ENCODE data around the gene TBC1D9B. TPM values are rescaled to one million over a fixed set of nuclear protein-coding genes. Genes with fewer than 3 reads are reported as not detected.

The TBC1D9B gene
- total RNA-seq, 1 experiment from 2014 or later, result 127 TPM

DNA sequence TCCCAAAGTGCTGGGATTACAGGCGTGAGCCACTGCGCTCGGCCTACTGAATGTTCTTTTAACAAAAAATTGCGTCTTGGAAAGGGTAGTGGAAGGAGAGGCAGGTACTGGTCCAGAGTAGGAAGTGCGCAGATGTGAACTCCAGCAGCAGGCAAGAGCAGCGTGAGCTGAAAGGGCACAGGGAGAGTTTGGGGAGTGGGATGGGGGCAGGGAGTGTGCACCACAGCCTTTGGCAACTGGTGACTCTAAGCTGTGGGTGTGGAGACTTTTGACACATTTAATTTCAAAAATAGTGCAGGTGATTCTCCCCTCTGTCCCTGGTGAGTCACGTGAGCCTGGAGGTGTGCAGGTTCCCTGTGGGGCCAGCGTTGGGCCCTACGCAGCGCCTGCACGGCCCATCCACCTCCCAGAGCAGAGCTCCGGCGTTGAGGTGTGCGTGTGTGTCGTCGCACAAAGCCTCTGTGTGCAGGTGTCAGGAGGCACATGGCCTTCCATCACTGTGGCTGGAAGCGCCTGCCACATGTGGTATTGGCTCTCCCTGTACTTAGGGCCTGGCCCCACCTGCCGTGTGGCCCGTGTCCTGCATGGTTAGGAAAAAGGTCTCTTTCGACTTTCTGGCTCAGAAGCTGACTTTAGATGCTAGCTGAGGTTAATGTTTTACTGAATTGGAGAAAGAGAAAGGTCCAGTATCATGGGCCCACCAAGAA, 75.5 kb downstream of the TBC1D9B start:
- RAD21 ChIA-PET (ENCODE audit: low non-redundant PET in 1 of 2, low total read pairs in 2 of 2, uncharacterized antibody in 2 of 2, unreplicated experiment in 2 of 2), result no interaction called here
- DNase-seq (ENCODE audit: low read depth, low spot score) (no peak), ATAC-seq (no peak)
- TF ChIP-seq EZH2 (IDR thresholded peaks at IDR 0.05) (no peak), EZH2phosphoT487 (IDR thresholded peaks at IDR 0.05; ENCODE audit: borderline replicate concordance) (no peak), CBX3 (IDR thresholded peaks at IDR 0.05; ENCODE audit: low read depth) (no peak), POLR2A (IDR thresholded peaks at IDR 0.05; ENCODE audit: borderline replicate concordance, extremely low read depth, insufficient read depth, insufficient read length) (no peak), RAD21 (IDR thresholded peaks at IDR 0.05; ENCODE audit: low read depth) (no peak), EGR1 (IDR thresholded peaks at IDR 0.05; ENCODE audit: low read depth) (no peak), TCF7L2 (IDR thresholded peaks at IDR 0.05; ENCODE audit: borderline replicate concordance, extremely low read depth, insufficient read depth, insufficient read length) (no peak), SIN3A (IDR thresholded peaks at IDR 0.05; ENCODE audit: low read depth) (no peak), CEBPB (IDR thresholded peaks at IDR 0.05; ENCODE audit: low read depth) (no peak), SP1 (IDR thresholded peaks at IDR 0.05; ENCODE audit: low read depth) (no peak), ZNF274 (IDR thresholded peaks at IDR 0.05; ENCODE audit: low read depth, low read length) (no peak)
- TF ChIP-seq, protein P1, sequence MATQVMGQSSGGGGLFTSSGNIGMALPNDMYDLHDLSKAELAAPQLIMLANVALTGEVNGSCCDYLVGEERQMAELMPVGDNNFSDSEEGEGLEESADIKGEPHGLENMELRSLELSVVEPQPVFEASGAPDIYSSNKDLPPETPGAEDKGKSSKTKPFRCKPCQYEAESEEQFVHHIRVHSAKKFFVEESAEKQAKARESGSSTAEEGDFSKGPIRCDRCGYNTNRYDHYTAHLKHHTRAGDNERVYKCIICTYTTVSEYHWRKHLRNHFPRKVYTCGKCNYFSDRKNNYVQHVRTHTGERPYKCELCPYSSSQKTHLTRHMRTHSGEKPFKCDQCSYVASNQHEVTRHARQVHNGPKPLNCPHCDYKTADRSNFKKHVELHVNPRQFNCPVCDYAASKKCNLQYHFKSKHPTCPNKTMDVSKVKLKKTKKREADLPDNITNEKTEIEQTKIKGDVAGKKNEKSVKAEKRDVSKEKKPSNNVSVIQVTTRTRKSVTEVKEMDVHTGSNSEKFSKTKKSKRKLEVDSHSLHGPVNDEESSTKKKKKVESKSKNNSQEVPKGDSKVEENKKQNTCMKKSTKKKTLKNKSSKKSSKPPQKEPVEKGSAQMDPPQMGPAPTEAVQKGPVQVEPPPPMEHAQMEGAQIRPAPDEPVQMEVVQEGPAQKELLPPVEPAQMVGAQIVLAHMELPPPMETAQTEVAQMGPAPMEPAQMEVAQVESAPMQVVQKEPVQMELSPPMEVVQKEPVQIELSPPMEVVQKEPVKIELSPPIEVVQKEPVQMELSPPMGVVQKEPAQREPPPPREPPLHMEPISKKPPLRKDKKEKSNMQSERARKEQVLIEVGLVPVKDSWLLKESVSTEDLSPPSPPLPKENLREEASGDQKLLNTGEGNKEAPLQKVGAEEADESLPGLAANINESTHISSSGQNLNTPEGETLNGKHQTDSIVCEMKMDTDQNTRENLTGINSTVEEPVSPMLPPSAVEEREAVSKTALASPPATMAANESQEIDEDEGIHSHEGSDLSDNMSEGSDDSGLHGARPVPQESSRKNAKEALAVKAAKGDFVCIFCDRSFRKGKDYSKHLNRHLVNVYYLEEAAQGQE (IDR thresholded peaks at IDR 0.05; ENCODE audit: low read depth), result no peak
- TF ChIP-seq, protein P2, sequence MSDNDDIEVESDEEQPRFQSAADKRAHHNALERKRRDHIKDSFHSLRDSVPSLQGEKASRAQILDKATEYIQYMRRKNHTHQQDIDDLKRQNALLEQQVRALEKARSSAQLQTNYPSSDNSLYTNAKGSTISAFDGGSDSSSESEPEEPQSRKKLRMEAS (IDR thresholded peaks at IDR 0.05), result no peak
- TF ChIP-seq, protein P3, sequence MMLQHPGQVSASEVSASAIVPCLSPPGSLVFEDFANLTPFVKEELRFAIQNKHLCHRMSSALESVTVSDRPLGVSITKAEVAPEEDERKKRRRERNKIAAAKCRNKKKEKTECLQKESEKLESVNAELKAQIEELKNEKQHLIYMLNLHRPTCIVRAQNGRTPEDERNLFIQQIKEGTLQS (IDR thresholded peaks at IDR 0.05), result no peak
- H4K20me1 ChIP-seq (ENCODE audit: insufficient read depth), result no peaks in the 10 kb centered on the region; the same call in 1 of the 2 replicates
- CTCF ChIA-PET, result no interaction called here
- POLR2A ChIA-PET, result interaction anchor here (1.4 kb wide), 1 partner anchor 10 kb away, joined by 5 read pairs; no protein-coding TSS in a partner anchor
- no peak overlapping the region for H3K27ac ChIP-seq (ENCODE audit: low read depth, low read length)
- no peaks in the 10 kb centered on the region for H3K9me2 ChIP-seq (ENCODE audit: insufficient read depth)
- H3K4me3 ChIP-seq (replicated peaks in 1 of 2; ENCODE audit: low read depth in 1 of 2, low read length in 2 of 2), result no peak overlapping the region
- H3K4me2 ChIP-seq (ENCODE audit: low read length), result no peak overlapping the region
- no peak overlapping the region for H3K9ac ChIP-seq (ENCODE audit: low read length)
- H3K9me3 ChIP-seq (ENCODE audit: control insufficient read depth in 1 of 2, insufficient read depth in 1 of 2, low read depth in 1 of 2, low read length in 2 of 2), result no peaks in the 10 kb centered on the region
- no peaks in the 10 kb centered on the region for H3K27me3 ChIP-seq (ENCODE audit: insufficient read depth, low read length)
- H3K79me2 ChIP-seq (ENCODE audit: insufficient read depth, low read length), result peaks cover 41% of the 10 kb centered on the region
- no peaks in the 10 kb centered on the region for H3K4me1 ChIP-seq (ENCODE audit: control insufficient read depth in 1 of 2, insufficient read depth in 2 of 2, low read length in 2 of 2)
- H2AFZ ChIP-seq (ENCODE audit: low read depth, low read length, poor library complexity, severe bottlenecking), result no peak overlapping the region
- BruUV-seq (replicated peaks), result no TSS peak
- peaks cover 54 to 64% of the 10 kb centered on the region in 2 experiments for H3K36me3 ChIP-seq (ENCODE audit: control insufficient read depth in 1 of 2, insufficient read depth in 2 of 2, low read length in 2 of 2)
- intact Hi-C loops (cut with micrococcal nuclease), result no loop called here

Measured in HCT116 (cell line).